Ovary (tissue), 10 donors: ENCODE results near the gene AIG1. TPM values are rescaled to one million over a fixed set of nuclear protein-coding genes. Genes with fewer than 3 reads are reported as not detected.
"Not testable (repeated sequence)": the region's sequence is repeated elsewhere in the genome, so short reads cannot be mapped to it uniquely, and the experiment has no call there.

ENCODE experiments used
- DNase-seq, 5 donors: peaks; one replicate each; pipeline ENCODE4 v3.0.0-alpha.2; 2019 to 2020
- H3K27ac ChIP-seq, 2 donors: fragments of 200-600 bp; one replicate each; pipeline versions ENCODE4 v1.5.1 to v1.8.0; 2019 to 2022
- H3K27me3 ChIP-seq: fragments of 200-600 bp; one replicate; pipeline ENCODE4 v1.8.0; 2022
- H3K36me3 ChIP-seq: fragments of 200-600 bp; sonication (generic); one replicate; pipeline ENCODE4 v1.5.1; 2019
- H3K4me1 ChIP-seq: one replicate; pipeline ENCODE4 v1.8.1; 2013; ENCODE audit warnings: mild to moderate bottlenecking, moderate library complexity; ENCODE audit not compliant: insufficient read depth
- H3K4me3 ChIP-seq: fragments of 200-600 bp; sonication (generic); one replicate; pipeline ENCODE4 v1.5.1; 2017
- H3K9me3 ChIP-seq, 2 donors: fragments of 200-600 bp in 1 of 2; sonication (generic) in 1 of 2; one replicate each; pipeline versions ENCODE4 v1.5.1 to v1.8.1; 2013 to 2019; ENCODE audit warnings: mild to moderate bottlenecking in 1 of 2, moderate library complexity in 1 of 2
- CTCF ChIP-seq, 3 donors: fragments of 450-650 bp in 2 of 3; fragments of 200-600 bp in 1 of 3; IDR thresholded peaks; one replicate each; pipeline versions ENCODE4 v1.5.1 to v1.8.0; 2016 to 2022; ENCODE audit warnings: antibody characterized with exemption in 3 of 3, mild to moderate bottlenecking in 1 of 3
- EP300 ChIP-seq: sonication (generic); formaldehyde crosslinking; IDR thresholded peaks from one replicate; pipeline ENCODE4 v1.6.1; 2017; ENCODE audit warnings: antibody characterized with exemption
- POLR2A ChIP-seq: fragments of 450-650 bp; IDR thresholded peaks from one replicate; pipeline ENCODE4 v1.6.1; 2017; ENCODE audit warnings: antibody characterized with exemption, mild to moderate bottlenecking, moderate library complexity
- WGBS, 3 donors: extraction: QIAGEN DNeasy Blood & Tissue Kit in 1 of 3; methylation state at CpG; one replicate each; pipeline versions ENCODE4 v1.1.5 to v1.1.7; 2013 to 2017; 5-methylcytosine and 5-hydroxymethylcytosine counted together
- intact Hi-C, 4 donors: fragments of 100-400 bp; cut with DNase I; formaldehyde crosslinking; loops; one replicate each; pipeline versions ENCODE4 v1.11.0 to v1.15.1; 2022 to 2023
- long read RNA-seq, 3 donors: library from polyadenylated mRNA in 2 of 3; unstranded in 2 of 3; transcript quantifications; one replicate each; pipeline ENCODE4 v2.0.0 and lab custom pipeline, GENCODE V29; 2021 to 2026
- polyA plus RNA-seq, 2 donors: library from polyadenylated mRNA; stranded (reverse); fragments of 200-250 nt in 1 of 2; fragments of 350-450 nt in 1 of 2; fragmentation: Illumina TruSeq in 1 of 2; extraction: RNeasy Lipid Tissue Mini Kit (QIAGEN cat#74804) in 1 of 2; gene quantifications; one replicate each; pipeline ENCODE4 v1.2.3, GENCODE V29; 2013 to 2014
- total RNA-seq, 7 donors: library from RNA; depleted of rRNA in 2 of 7; stranded (reverse); fragments of >200 nt in 2 of 7; fragmentation: NEBNext Ultra II Directional in 3 of 7; extraction: Animal tissue kit (Norgen Biotek cat#: 25700) in 3 of 7; gene quantifications; one replicate each; pipeline versions ENCODE4 v1.1.0 to v1.2.4, GENCODE V29; 2016 to 2023
- donor health status: DM: no; HTN: no; CAD: no; lungs with moderate emphysema.
- donor health status: DM: no; HTN: no; CAD: no.
- donor health status: Bipolar disorder and iron deficiency.
- donor health status: DM: yes; HTN: yes; CAD: no.
- donor health status: DM: no; HTN: no; CAD: no.
- donor health status: DM: yes; HTN: yes; CAD: no.

The AIG1 gene
- total RNA-seq (10 to 100 TPM; 27.8 to 52.2 (median 37.3) TPM), polyA plus RNA-seq (10 to 100 TPM; 34.5 to 91.0 TPM)
- long read RNA-seq, donor 1, transcript AIG1-208 (4 exons, 3,393 nt) = minor isoform, 10 of 97 reads
- long read RNA-seq, donor 1, transcript AIG1-202 (6 exons, 1,395 nt) = major isoform, 60 of 97 reads
- long read RNA-seq, donor 1, partial matches to known transcripts = 9 of 97 reads
- long read RNA-seq, donor 1, other reads (novel, unspliced or antisense) = 17 of 97 reads
- long read RNA-seq, donor 2, transcript AIG1-202 (6 exons, 1,395 nt) = major isoform, 7 of 15 reads
- long read RNA-seq, donor 2, partial matches to known transcripts = 8 of 15 reads
- long read RNA-seq, donor 2, other reads (novel, unspliced or antisense) = 0 of 15 reads
- long read RNA-seq, donor 3, transcript AIG1-202 (6 exons, 1,395 nt) = major isoform, 16 of 26 reads
- long read RNA-seq, donor 3, partial matches to known transcripts = 2 of 26 reads
- long read RNA-seq, donor 3, other reads (novel, unspliced or antisense) = 4 of 26 reads

GRCh38 chr6:143060806-143061596 is at the start of gene AIG1:
AIG1 (plus strand) TSS chr6:143060889; CDS start chr6:143060926, 37 bp downstream.
- Histone ChIP-seq H3K4me1 (peaks cover 3% of the 10 kb centered on the region), H3K9me3 (no peaks in the 10 kb centered on the region), H3K27me3 (no peaks in the 10 kb centered on the region), H3K36me3 (no peaks in the 10 kb centered on the region), H3K4me3 (peak within 1 kb of the TSS; percentile 76), H3K27ac (peak within 1 kb of the TSS; percentile 67 to 83)
- TF ChIP-seq CTCF (IDR thresholded peaks at IDR 0.05) (no peak), EP300 (no peak)
- 6 to 13% (median 11%) methylated on average over 26 to 50 of the region's 50 CpGs for WGBS, 3 donors
- DNase-seq = peak in 4 of 5 donors; percentile 70 to 83 (median 82)
- intact Hi-C loops = loop anchor here in 1 of 4 donors (5.0 kb wide), 2 partner anchors 114 to 219 kb away; partner anchors contain the start of gene HIVEP2

GRCh38 chr6:143014764-143015163 is 45.9 kb upstream of the AIG1 start:
- Histone ChIP-seq H3K9me3 (no peaks in the 10 kb centered on the region), H3K4me1 (peaks cover 1% of the 10 kb centered on the region), H3K27me3 (no peaks in the 10 kb centered on the region), H3K27ac (no peak overlapping the region), H3K4me3 (no peak overlapping the region), H3K36me3 (no peaks in the 10 kb centered on the region)
- 82 to 90% (median 82%) methylated on average over 2 of the region's 2 CpGs for WGBS, 3 donors
- no peak for TF ChIP-seq EP300
- TF ChIP-seq CTCF (IDR thresholded peaks at IDR 0.05) = no peak
- TF ChIP-seq POLR2A = no peak
- intact Hi-C loops = loop anchor here in 1 of 4 donors (5.0 kb wide), 1 partner anchor 317 kb away; no protein-coding TSS in a partner anchor
- DNase-seq = no peak

GRCh38 chr6:143015300-143015706 is 45.4 kb upstream of the AIG1 start:
- Histone ChIP-seq H3K27ac (no peak overlapping the region), H3K36me3 (no peaks in the 10 kb centered on the region), H3K27me3 (no peaks in the 10 kb centered on the region), H3K4me3 (no peak overlapping the region), H3K4me1 (peaks cover 1% of the 10 kb centered on the region), H3K9me3 (no peaks in the 10 kb centered on the region)
- WGBS, 3 donors = 85 to 90% (median 85%) methylated on average over 4 of the region's 4 CpGs
- DNase-seq = no peak
- intact Hi-C loops = loop anchor here in 1 of 4 donors (5.0 kb wide), 1 partner anchor 318 kb away; no protein-coding TSS in a partner anchor
- TF ChIP-seq POLR2A = no peak
- TF ChIP-seq EP300 = no peak
- no peak for TF ChIP-seq CTCF (IDR thresholded peaks at IDR 0.05)

GRCh38 chr6:143018955-143019354 is 41.7 kb upstream of the AIG1 start:
- H3K4me1 ChIP-seq = peaks cover 1% of the 10 kb centered on the region
- no peaks in the 10 kb centered on the region for H3K27me3 ChIP-seq
- 35 to 41% (median 39%) methylated on average over 5 of the region's 5 CpGs for WGBS, 3 donors
- no peaks in the 10 kb centered on the region for H3K36me3 ChIP-seq
- no peaks in the 10 kb centered on the region for H3K9me3 ChIP-seq
- H3K27ac ChIP-seq = no peak overlapping the region
- intact Hi-C loops = loop anchor here in 1 of 4 donors (5.0 kb wide), 1 partner anchor 322 kb away; no protein-coding TSS in a partner anchor
- TF ChIP-seq EP300 = no peak
- TF ChIP-seq POLR2A = no peak
- no peak for TF ChIP-seq CTCF (IDR thresholded peaks at IDR 0.05)
- no peak for DNase-seq
- no peak overlapping the region for H3K4me3 ChIP-seq

- H3K4me3 ChIP-seq, H3K27ac ChIP-seq, H3K4me1 ChIP-seq, H3K27me3 ChIP-seq, intact Hi-C loops, DNase-seq, H3K9me3 ChIP-seq, H3K36me3 ChIP-seq: not testable (repeated sequence)
- WGBS, 3 donors = 46 to 52% (median 52%) methylated on average over 2 of the region's 2 CpGs
Observed at GRCh38 chr6:143020862-143021261, 39.8 kb upstream of the AIG1 start.
